A673 (cell line): ENCODE measurements around the gene ANKEF1.

Experiments
- CTCF ChIP-seq: fragments of 300-800, 200-600 bp; sonication (generic); conservative IDR thresholded peaks from 2 replicates; pipeline ENCODE4 v1.5.1; 2017; ENCODE audit warnings: low read depth, mild to moderate bottlenecking, antibody characterized with exemption, low read length, moderate library complexity, mixed read lengths
- EZH2 ChIP-seq: fragments of 200-600 bp; sonication (generic); IDR thresholded peaks from 2 replicates; pipeline ENCODE4 v1.6.1; 2017; ENCODE audit warnings: borderline replicate concordance, low read depth, mild to moderate bottlenecking, mixed read lengths, antibody characterized with exemption, low read length; ENCODE audit not compliant: poor library complexity, severe bottlenecking

GRCh38 chr20:10002866-10003265 is 31.9 kb upstream of the ANKEF1 start:
- TF ChIP-seq CTCF (no peak), EZH2 (no peak)
